HL-60 (cell line): ENCODE results near the gene HPCAL1.

ENCODE experiments used
- GABPA ChIP-seq: IDR thresholded peaks from 2 replicates; pipeline ENCODE4 v1.6.1; 2012; ENCODE audit warnings: low read depth
- POLR2AphosphoS5 ChIP-seq: IDR thresholded peaks from 2 replicates; pipeline ENCODE4 v1.6.1; 2012; ENCODE audit warnings: low read depth
- SPI1 ChIP-seq: IDR thresholded peaks from 2 replicates; pipeline ENCODE4 v1.6.1; 2012; ENCODE audit warnings: low read depth, mild to moderate bottlenecking, borderline replicate concordance
- TF ChIP-seq, protein P1 (sequence below): IDR thresholded peaks from one replicate; pipeline ENCODE4 v1.5.1; 2011; ENCODE audit warnings: low read length, control low read depth, inconsistent platforms; ENCODE audit not compliant: insufficient read depth
- TF ChIP-seq, protein P2 (sequence below): IDR thresholded peaks from 2 replicates; pipeline ENCODE4 v1.6.1; 2012; ENCODE audit warnings: low read depth; ENCODE audit not compliant: insufficient replicate concordance

DNA sequence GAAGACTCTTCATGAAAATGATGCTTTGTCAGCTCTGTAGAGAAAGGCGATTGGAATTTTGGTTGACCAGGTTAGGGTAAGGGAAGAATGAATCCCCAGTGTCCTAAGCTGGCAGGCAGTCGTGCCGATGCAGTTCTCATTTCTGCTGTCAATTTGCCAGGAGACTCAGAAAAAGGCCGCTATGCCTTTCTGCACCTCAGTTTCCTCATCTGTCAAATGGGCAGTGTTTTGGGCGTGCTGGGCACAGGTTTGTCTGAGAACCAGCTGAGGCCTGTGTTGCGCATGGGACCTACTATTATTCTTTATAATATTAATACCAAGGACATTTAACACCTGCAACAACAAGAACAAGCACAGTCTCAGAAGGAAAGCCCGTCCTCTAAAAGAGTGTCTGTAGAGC lies 50.3 kb downstream of the HPCAL1 start:
- TF ChIP-seq, protein P1, sequence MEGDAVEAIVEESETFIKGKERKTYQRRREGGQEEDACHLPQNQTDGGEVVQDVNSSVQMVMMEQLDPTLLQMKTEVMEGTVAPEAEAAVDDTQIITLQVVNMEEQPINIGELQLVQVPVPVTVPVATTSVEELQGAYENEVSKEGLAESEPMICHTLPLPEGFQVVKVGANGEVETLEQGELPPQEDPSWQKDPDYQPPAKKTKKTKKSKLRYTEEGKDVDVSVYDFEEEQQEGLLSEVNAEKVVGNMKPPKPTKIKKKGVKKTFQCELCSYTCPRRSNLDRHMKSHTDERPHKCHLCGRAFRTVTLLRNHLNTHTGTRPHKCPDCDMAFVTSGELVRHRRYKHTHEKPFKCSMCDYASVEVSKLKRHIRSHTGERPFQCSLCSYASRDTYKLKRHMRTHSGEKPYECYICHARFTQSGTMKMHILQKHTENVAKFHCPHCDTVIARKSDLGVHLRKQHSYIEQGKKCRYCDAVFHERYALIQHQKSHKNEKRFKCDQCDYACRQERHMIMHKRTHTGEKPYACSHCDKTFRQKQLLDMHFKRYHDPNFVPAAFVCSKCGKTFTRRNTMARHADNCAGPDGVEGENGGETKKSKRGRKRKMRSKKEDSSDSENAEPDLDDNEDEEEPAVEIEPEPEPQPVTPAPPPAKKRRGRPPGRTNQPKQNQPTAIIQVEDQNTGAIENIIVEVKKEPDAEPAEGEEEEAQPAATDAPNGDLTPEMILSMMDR = no peak
- TF ChIP-seq POLR2AphosphoS5 (no peak), GABPA (no peak), SPI1 (no peak)
- TF ChIP-seq, protein P2, sequence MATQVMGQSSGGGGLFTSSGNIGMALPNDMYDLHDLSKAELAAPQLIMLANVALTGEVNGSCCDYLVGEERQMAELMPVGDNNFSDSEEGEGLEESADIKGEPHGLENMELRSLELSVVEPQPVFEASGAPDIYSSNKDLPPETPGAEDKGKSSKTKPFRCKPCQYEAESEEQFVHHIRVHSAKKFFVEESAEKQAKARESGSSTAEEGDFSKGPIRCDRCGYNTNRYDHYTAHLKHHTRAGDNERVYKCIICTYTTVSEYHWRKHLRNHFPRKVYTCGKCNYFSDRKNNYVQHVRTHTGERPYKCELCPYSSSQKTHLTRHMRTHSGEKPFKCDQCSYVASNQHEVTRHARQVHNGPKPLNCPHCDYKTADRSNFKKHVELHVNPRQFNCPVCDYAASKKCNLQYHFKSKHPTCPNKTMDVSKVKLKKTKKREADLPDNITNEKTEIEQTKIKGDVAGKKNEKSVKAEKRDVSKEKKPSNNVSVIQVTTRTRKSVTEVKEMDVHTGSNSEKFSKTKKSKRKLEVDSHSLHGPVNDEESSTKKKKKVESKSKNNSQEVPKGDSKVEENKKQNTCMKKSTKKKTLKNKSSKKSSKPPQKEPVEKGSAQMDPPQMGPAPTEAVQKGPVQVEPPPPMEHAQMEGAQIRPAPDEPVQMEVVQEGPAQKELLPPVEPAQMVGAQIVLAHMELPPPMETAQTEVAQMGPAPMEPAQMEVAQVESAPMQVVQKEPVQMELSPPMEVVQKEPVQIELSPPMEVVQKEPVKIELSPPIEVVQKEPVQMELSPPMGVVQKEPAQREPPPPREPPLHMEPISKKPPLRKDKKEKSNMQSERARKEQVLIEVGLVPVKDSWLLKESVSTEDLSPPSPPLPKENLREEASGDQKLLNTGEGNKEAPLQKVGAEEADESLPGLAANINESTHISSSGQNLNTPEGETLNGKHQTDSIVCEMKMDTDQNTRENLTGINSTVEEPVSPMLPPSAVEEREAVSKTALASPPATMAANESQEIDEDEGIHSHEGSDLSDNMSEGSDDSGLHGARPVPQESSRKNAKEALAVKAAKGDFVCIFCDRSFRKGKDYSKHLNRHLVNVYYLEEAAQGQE = no peak
